Uterus (tissue), 2 donors: Measurements from ENCODE around the gene FAM110A.

Experiments
- POLR2A ChIP-seq, 2 donors: fragments of 450-650 bp; IDR thresholded peaks; one replicate each; pipeline ENCODE4 v1.6.1; 2016; ENCODE audit warnings: antibody characterized with exemption in 2 of 2, mild to moderate bottlenecking in 1 of 2, moderate library complexity in 1 of 2
- TF ChIP-seq, protein P1 (sequence below), 4 experiments: fragments of 200-600 bp in 2 of 4; fragments of 450-650 bp in 2 of 4; sonication (generic) in 2 of 4; IDR thresholded peaks; one replicate each; pipeline ENCODE4 v1.5.1; 2016 to 2019; ENCODE audit warnings: antibody characterized with exemption in 4 of 4, mild to moderate bottlenecking in 2 of 4, moderate library complexity in 1 of 4

DNA sequence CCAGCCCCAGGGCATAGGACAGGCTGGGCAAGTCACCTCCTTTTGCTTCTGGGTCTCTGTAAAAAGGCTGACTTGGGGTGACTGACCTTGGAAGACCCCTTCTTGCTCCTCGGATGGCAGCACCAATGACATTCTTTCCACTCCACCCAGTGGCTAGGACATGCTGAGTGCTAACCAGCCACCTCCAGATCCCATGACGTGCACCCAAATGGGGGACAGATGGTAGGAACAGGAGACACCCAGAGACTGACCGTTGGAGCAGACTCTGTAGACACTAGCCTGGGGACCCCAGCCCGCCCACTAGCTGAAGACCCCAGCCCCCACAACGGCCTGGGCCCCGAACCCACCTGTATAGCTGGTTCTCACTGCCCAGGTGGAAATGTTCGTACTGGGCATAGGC, 44.3 kb downstream of the FAM110A start:
- TF ChIP-seq, protein P1, sequence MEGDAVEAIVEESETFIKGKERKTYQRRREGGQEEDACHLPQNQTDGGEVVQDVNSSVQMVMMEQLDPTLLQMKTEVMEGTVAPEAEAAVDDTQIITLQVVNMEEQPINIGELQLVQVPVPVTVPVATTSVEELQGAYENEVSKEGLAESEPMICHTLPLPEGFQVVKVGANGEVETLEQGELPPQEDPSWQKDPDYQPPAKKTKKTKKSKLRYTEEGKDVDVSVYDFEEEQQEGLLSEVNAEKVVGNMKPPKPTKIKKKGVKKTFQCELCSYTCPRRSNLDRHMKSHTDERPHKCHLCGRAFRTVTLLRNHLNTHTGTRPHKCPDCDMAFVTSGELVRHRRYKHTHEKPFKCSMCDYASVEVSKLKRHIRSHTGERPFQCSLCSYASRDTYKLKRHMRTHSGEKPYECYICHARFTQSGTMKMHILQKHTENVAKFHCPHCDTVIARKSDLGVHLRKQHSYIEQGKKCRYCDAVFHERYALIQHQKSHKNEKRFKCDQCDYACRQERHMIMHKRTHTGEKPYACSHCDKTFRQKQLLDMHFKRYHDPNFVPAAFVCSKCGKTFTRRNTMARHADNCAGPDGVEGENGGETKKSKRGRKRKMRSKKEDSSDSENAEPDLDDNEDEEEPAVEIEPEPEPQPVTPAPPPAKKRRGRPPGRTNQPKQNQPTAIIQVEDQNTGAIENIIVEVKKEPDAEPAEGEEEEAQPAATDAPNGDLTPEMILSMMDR (IDR thresholded peaks at IDR 0.05), result no peak
- TF ChIP-seq POLR2A (IDR thresholded peaks at IDR 0.05), result no peak
